A673 (cell line): ENCODE data around the gene ST6GALNAC5.

Experiments used
- EZH2 ChIP-seq: fragments of 200-600 bp; sonication (generic); IDR thresholded peaks from 2 replicates; pipeline ENCODE4 v1.6.1; 2017; ENCODE audit warnings: borderline replicate concordance, low read depth, mild to moderate bottlenecking, mixed read lengths, antibody characterized with exemption, low read length; ENCODE audit not compliant: poor library complexity, severe bottlenecking
- TF ChIP-seq, protein P1 (sequence below): fragments of 300-800, 200-600 bp; sonication (generic); conservative IDR thresholded peaks from 2 replicates; pipeline ENCODE4 v1.5.1; 2017; ENCODE audit warnings: low read depth, mild to moderate bottlenecking, antibody characterized with exemption, low read length, moderate library complexity, mixed read lengths

DNA sequence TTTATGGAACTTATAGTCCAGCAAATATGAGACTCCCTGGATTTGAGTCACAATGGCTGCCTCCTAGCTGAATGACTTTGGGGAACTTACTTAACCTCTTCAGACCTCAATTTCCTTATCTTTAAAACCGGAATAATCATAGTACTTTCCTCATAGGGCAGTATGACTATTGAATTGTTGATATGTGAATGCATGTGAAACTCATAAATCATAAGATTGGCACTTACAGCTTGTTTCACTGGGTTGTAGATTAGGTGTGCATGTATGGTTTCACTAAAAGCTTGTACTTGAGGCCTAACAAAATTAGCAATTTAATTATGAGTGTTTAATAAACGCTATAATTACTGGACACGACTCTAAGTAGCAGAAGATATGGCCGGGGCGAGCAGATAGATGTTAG lies 72.5 kb downstream of the ST6GALNAC5 start:
- TF ChIP-seq EZH2, result no peak
- TF ChIP-seq, protein P1, sequence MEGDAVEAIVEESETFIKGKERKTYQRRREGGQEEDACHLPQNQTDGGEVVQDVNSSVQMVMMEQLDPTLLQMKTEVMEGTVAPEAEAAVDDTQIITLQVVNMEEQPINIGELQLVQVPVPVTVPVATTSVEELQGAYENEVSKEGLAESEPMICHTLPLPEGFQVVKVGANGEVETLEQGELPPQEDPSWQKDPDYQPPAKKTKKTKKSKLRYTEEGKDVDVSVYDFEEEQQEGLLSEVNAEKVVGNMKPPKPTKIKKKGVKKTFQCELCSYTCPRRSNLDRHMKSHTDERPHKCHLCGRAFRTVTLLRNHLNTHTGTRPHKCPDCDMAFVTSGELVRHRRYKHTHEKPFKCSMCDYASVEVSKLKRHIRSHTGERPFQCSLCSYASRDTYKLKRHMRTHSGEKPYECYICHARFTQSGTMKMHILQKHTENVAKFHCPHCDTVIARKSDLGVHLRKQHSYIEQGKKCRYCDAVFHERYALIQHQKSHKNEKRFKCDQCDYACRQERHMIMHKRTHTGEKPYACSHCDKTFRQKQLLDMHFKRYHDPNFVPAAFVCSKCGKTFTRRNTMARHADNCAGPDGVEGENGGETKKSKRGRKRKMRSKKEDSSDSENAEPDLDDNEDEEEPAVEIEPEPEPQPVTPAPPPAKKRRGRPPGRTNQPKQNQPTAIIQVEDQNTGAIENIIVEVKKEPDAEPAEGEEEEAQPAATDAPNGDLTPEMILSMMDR, result no peak
